CD4-positive, alpha-beta T cell (primary cell): ENCODE results near the gene NUSAP1. TPM values are rescaled to one million over a fixed set of nuclear protein-coding genes. Genes with fewer than 3 reads are reported as not detected.
"Not testable (repeated sequence)": the region's sequence is repeated elsewhere in the genome, so short reads cannot be mapped to it uniquely, and the experiment has no call there.

Experiments
- ATAC-seq: fragments of 200-7000 bp; cut with Tn5 transposase; one replicate; pipeline ENCODE4 v1.10.0; 2022; ENCODE audit warnings: mild to moderate bottlenecking; ENCODE audit not compliant: poor library complexity
- CTCF ChIA-PET: fragments of 350-600 bp; sonication (Branson Sonifier 250); formaldehyde crosslinking; loops from one replicate; lab custom pipeline; 2021; ENCODE audit warnings: antibody characterized with exemption, inconsistent platforms; lab: Charles Lee
- POLR2A ChIA-PET: fragments of 350-600 bp; sonication (Branson Sonifier 250); formaldehyde crosslinking; loops from one replicate; lab custom pipeline; 2021; ENCODE audit warnings: antibody characterized with exemption, inconsistent platforms; lab: Charles Lee
- DNase-seq, 14 experiments: peaks; one replicate each; pipeline ENCODE4 v3.0.0-alpha.2; 2013 to 2020; ENCODE audit warnings: mixed read lengths in 2 of 14
- H3K27ac ChIP-seq, 2 donors: one replicate each; pipeline versions ENCODE4 v1.5.1 to v1.7.0; 2013; ENCODE audit warnings: low read length in 2 of 2, low read depth in 1 of 2, mild to moderate bottlenecking in 1 of 2
- H3K27me3 ChIP-seq, 2 experiments: 1 replicate in 1 of 2; 2 replicates in 1 of 2; pipeline versions ENCODE4 v1.6.1 to v1.7.0; 2013; ENCODE audit warnings: low read length in 2 of 2, control low read depth in 1 of 2, mild to moderate bottlenecking in 1 of 2, moderate library complexity in 1 of 2; ENCODE audit not compliant: insufficient read depth in 2 of 2, control insufficient read depth in 1 of 2
- H3K36me3 ChIP-seq: one replicate; pipeline ENCODE4 v1.6.1; 2013; ENCODE audit warnings: low read length, control low read depth; ENCODE audit not compliant: insufficient read depth
- H3K4me1 ChIP-seq: one replicate; pipeline ENCODE4 v1.6.1; 2013; ENCODE audit warnings: low read length, control low read depth; ENCODE audit not compliant: insufficient read depth
- H3K4me3 ChIP-seq: one replicate; pipeline ENCODE4 v1.5.1; 2013; ENCODE audit warnings: mild to moderate bottlenecking, low read length, moderate library complexity
- H3K9me3 ChIP-seq, 2 experiments: 1 replicate in 1 of 2; 2 replicates in 1 of 2; pipeline versions ENCODE4 v1.6.1 to v1.7.0; 2013; ENCODE audit warnings: low read length in 2 of 2, mild to moderate bottlenecking in 2 of 2, control low read depth in 1 of 2, moderate library complexity in 1 of 2; ENCODE audit not compliant: control insufficient read depth in 1 of 2, insufficient read depth in 1 of 2
- H3K27ac Mint-ChIP-seq: one replicate; pipeline ENCODE4 v1.8.0; 2020; ENCODE audit warnings: mixed read lengths
- H3K27me3 Mint-ChIP-seq: one replicate; pipeline ENCODE4 v1.8.0; 2021; ENCODE audit warnings: mixed read lengths
- H3K36me3 Mint-ChIP-seq: one replicate; pipeline ENCODE4 v1.8.0; 2021; ENCODE audit warnings: low read depth, mixed read lengths
- H3K4me1 Mint-ChIP-seq: one replicate; pipeline ENCODE4 v1.8.0; 2021; ENCODE audit warnings: low read depth, mixed read lengths
- H3K4me3 Mint-ChIP-seq: one replicate; pipeline ENCODE4 v1.8.0; 2020; ENCODE audit warnings: mild to moderate bottlenecking, mixed read lengths
- H3K9me3 Mint-ChIP-seq: one replicate; pipeline ENCODE4 v1.8.0; 2020; ENCODE audit warnings: mixed read lengths
- intact Hi-C, 2 experiments: fragments of 100-400 bp; cut with DNase I in 1 of 2; cut with micrococcal nuclease in 1 of 2; formaldehyde crosslinking; loops; one replicate each; pipeline versions ENCODE4 v1.15.1 to v1.9.0; 2023 to 2025; cut with DNase I, micrococcal nuclease
- total RNA-seq, 174 experiments: library from RNA in 2 of 174; stranded (reverse) in 2 of 174; gene quantifications; one replicate each; pipeline ENCODE4 v1.2.3 and lab custom pipeline; 2021 to 2026
- TF ChIP-seq, protein P1 (sequence below): fragments of 200-600 bp; IDR thresholded peaks from one replicate; pipeline ENCODE4 v1.8.0; 2022; ENCODE audit warnings: antibody characterized with exemption, mild to moderate bottlenecking

NUSAP1 gene
- total RNA-seq, 2 experiments from 2014 or later = 2.2 to 2.3 TPM

- Histone ChIP-seq H3K27ac (no peak overlapping the region), H3K9me3 (no peaks in the 10 kb centered on the region), H3K27me3 (no peaks in the 10 kb centered on the region), H3K36me3 (peaks cover 54% of the 10 kb centered on the region), H3K4me3 (no peak overlapping the region), H3K4me1 (peaks cover 16% of the 10 kb centered on the region)
- no peaks in the 10 kb centered on the region for H3K27me3 Mint-ChIP-seq
- H3K4me3 Mint-ChIP-seq = no peak overlapping the region
- DNase-seq (peak in 3 of 14 experiments; percentile 10 to 54 (median 44)), ATAC-seq (no peak)
- POLR2A ChIA-PET = interaction anchor here (1.0 kb wide), 1 partner anchor 9 kb away, joined by 3 read pairs; no protein-coding TSS in a partner anchor
- H3K36me3 Mint-ChIP-seq = peaks cover 61% of the 10 kb centered on the region
- intact Hi-C loops = no loop called here
- TF ChIP-seq, protein P1, sequence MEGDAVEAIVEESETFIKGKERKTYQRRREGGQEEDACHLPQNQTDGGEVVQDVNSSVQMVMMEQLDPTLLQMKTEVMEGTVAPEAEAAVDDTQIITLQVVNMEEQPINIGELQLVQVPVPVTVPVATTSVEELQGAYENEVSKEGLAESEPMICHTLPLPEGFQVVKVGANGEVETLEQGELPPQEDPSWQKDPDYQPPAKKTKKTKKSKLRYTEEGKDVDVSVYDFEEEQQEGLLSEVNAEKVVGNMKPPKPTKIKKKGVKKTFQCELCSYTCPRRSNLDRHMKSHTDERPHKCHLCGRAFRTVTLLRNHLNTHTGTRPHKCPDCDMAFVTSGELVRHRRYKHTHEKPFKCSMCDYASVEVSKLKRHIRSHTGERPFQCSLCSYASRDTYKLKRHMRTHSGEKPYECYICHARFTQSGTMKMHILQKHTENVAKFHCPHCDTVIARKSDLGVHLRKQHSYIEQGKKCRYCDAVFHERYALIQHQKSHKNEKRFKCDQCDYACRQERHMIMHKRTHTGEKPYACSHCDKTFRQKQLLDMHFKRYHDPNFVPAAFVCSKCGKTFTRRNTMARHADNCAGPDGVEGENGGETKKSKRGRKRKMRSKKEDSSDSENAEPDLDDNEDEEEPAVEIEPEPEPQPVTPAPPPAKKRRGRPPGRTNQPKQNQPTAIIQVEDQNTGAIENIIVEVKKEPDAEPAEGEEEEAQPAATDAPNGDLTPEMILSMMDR = no peak
- no peak overlapping the region for H3K27ac Mint-ChIP-seq
- peaks cover 40% of the 10 kb centered on the region for H3K4me1 Mint-ChIP-seq
- CTCF ChIA-PET = no interaction called here
- H3K9me3 Mint-ChIP-seq = no peaks in the 10 kb centered on the region
Measured at GRCh38 chr15:41291065-41291631, 41.5 kb upstream of the NUSAP1 start.

DNA sequence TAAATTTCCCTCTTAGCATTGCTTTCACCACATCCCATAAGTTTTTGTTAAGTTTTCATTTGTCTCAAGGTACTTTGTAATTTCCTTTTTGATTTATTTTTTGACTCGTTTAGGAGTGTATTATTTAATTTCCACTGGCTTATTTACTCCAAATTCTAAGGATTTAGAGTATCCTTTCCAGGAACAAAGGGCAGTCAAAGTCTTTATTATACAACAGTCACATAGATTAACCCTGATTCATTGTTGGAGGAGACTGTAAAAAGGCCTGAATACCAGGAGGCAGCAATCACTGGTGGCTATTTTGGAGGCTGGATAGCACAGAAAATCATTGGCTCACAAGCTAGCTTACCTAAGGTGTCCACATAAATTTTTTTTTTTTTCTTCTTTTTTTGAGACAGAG is 40.2 kb upstream of the NUSAP1 start:
- intact Hi-C loops = no loop called here
- no peak for DNase-seq
- H3K27me3 Mint-ChIP-seq = no peaks in the 10 kb centered on the region
- H3K36me3 ChIP-seq = peaks cover 41% of the 10 kb centered on the region
- H3K4me3 ChIP-seq = no peak overlapping the region
- H3K27ac Mint-ChIP-seq = no peak overlapping the region
- no peak for ATAC-seq
- no peak overlapping the region for H3K4me3 Mint-ChIP-seq
- H3K9me3 ChIP-seq = no peaks in the 10 kb centered on the region
- CTCF ChIA-PET = no interaction called here
- POLR2A ChIA-PET = interaction anchor here (1.0 kb wide), 1 partner anchor 9 kb away, joined by 4 read pairs; no protein-coding TSS in a partner anchor
- peaks cover 30% of the 10 kb centered on the region for H3K4me1 Mint-ChIP-seq
- no peak overlapping the region for H3K27ac ChIP-seq
- H3K27me3 ChIP-seq = no peaks in the 10 kb centered on the region
- peaks cover 50% of the 10 kb centered on the region for H3K36me3 Mint-ChIP-seq
- TF ChIP-seq, protein P1 = no peak
- no peaks in the 10 kb centered on the region for H3K9me3 Mint-ChIP-seq
- H3K4me1 ChIP-seq = peaks cover 7% of the 10 kb centered on the region

DNA sequence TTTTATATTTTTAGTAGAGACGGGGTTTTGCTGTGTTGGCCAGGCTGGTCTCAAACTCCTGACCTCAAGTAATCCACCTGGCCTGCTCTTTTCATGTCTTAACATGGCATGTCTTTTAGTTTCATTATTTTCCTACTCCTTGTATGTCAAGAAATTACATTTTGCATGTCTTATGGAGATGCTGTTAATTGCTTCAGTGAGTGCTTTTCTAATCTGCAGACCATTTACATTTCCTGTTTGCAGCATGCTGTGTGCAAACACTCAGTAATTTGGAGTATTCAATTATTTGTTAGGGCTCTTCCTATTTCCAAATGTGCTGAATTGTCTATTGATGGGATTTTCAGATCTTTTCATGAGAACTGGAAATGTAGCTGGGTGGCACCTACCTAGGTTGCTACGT is 31.5 kb upstream of the NUSAP1 start:
- H3K36me3 Mint-ChIP-seq = peaks cover 31% of the 10 kb centered on the region
- H3K27me3 Mint-ChIP-seq, DNase-seq, H3K9me3 ChIP-seq, H3K4me3 Mint-ChIP-seq, POLR2A ChIA-PET, H3K4me1 ChIP-seq, H3K4me1 Mint-ChIP-seq, ATAC-seq, H3K27ac Mint-ChIP-seq, intact Hi-C loops, CTCF ChIA-PET, H3K9me3 Mint-ChIP-seq, H3K27ac ChIP-seq, H3K4me3 ChIP-seq, H3K27me3 ChIP-seq: not testable (repeated sequence)
- peaks cover 23% of the 10 kb centered on the region for H3K36me3 ChIP-seq

- Histone ChIP-seq H3K36me3 (peaks cover 23% of the 10 kb centered on the region), H3K4me1 (no peaks in the 10 kb centered on the region), H3K27me3 (no peaks in the 10 kb centered on the region), H3K9me3 (no peaks in the 10 kb centered on the region), H3K4me3 (no peak overlapping the region), H3K27ac (no peak overlapping the region)
- no peak overlapping the region for H3K27ac Mint-ChIP-seq
- no peaks in the 10 kb centered on the region for H3K9me3 Mint-ChIP-seq
- H3K4me1 Mint-ChIP-seq = no peaks in the 10 kb centered on the region
- TF ChIP-seq, protein P1 = no peak
- H3K4me3 Mint-ChIP-seq = no peak overlapping the region
- H3K27me3 Mint-ChIP-seq = no peaks in the 10 kb centered on the region
- CTCF ChIA-PET = no interaction called here
- no peak for ATAC-seq
- POLR2A ChIA-PET = no interaction called here
- DNase-seq = no peak
- H3K36me3 Mint-ChIP-seq = peaks cover 30% of the 10 kb centered on the region
- intact Hi-C loops = no loop called here
Measured at GRCh38 chr15:41301587-41301986, 31.1 kb upstream of the NUSAP1 start.
